ENCODE results near the gene IPMK. TPM values are rescaled to one million over a fixed set of nuclear protein-coding genes. Genes with fewer than 3 reads are reported as not detected.
A peak's percentile ranks its signal among the peaks of the same experiment; 100 is the strongest.

Gene IPMK
- total and polyA plus RNA-seq, 2 donors (not counting 1 experiment from before 2014, with no cell fraction given) = 3.6 to 6.3 TPM

DNA sequence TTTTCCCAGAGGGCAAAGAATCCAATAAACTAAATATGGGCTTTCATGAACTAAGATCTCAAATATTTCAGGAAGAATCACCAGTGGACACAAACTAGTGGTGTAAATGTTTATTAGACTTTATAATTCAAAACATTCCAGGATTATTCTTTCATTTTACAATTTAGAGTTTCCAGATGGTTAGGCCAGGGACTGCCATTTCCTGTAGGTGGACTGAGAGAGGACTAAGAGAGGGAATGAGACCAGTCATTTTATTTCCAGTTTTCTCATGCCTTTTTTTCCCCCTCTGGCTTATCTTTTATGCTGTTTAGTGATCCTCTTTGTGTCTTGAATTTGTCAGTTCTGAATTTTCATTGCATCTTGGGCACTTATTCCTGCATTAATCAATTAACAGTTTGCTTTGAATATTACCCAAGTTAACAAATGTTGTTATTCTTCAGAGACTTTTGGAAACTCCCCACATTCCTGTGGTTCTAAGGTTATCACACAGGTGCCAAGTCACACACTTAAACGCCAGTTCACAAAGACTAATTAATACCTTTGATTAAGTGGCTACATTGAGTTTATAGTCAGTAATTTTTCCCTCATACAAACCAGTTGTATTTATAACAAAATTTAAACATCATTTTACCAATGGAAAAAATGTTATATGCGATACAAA is 13.5 kb upstream of the IPMK start:
- no peaks in the 10 kb centered on the region for H3K9me3 ChIP-seq (ENCODE audit: control insufficient read depth, insufficient read depth, low read depth, low read length)
- peaks cover 2% of the 10 kb centered on the region for H3K4me1 ChIP-seq (ENCODE audit: control insufficient read depth, extremely low read depth, insufficient read depth, low read length)
- no peak overlapping the region for H2AFZ ChIP-seq (ENCODE audit: low read length)
- no peak overlapping the region for H3K4me2 ChIP-seq (ENCODE audit: extremely low read depth, insufficient read depth, low read length)
- no peak overlapping the region for H3K4me3 ChIP-seq (replicated peaks in 1 of 4; ENCODE audit: control extremely low read depth in 1 of 4, insufficient read depth in 1 of 4, low read depth in 3 of 4, low read length in 4 of 4)
- peak in 1 of 2 donors; percentile 64 for DNase-seq (ENCODE audit: low read depth in 2 of 2)
- no peaks in the 10 kb centered on the region for H3K36me3 ChIP-seq (ENCODE audit: control insufficient read depth, insufficient read depth, low read length)
- no peak overlapping the region for H3K9ac ChIP-seq (ENCODE audit: insufficient read depth, low read length)
- no peak for TF ChIP-seq EZH2 (IDR thresholded peaks at IDR 0.05; ENCODE audit: low read length, missing control alignments)
- TF ChIP-seq, protein P1, sequence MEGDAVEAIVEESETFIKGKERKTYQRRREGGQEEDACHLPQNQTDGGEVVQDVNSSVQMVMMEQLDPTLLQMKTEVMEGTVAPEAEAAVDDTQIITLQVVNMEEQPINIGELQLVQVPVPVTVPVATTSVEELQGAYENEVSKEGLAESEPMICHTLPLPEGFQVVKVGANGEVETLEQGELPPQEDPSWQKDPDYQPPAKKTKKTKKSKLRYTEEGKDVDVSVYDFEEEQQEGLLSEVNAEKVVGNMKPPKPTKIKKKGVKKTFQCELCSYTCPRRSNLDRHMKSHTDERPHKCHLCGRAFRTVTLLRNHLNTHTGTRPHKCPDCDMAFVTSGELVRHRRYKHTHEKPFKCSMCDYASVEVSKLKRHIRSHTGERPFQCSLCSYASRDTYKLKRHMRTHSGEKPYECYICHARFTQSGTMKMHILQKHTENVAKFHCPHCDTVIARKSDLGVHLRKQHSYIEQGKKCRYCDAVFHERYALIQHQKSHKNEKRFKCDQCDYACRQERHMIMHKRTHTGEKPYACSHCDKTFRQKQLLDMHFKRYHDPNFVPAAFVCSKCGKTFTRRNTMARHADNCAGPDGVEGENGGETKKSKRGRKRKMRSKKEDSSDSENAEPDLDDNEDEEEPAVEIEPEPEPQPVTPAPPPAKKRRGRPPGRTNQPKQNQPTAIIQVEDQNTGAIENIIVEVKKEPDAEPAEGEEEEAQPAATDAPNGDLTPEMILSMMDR (conservative IDR thresholded peaks at IDR 0.05 in 1 of 2, IDR thresholded peaks at IDR 0.05 in 1 of 2; ENCODE audit: low read depth in 1 of 2, low read length in 2 of 2) = no peak
- H3K27ac ChIP-seq (ENCODE audit: insufficient read depth, low read length) = no peak overlapping the region
- no peaks in the 10 kb centered on the region for H3K79me2 ChIP-seq (ENCODE audit: control insufficient read depth, insufficient read depth, low read length)
- no peaks in the 10 kb centered on the region for H3K27me3 ChIP-seq (ENCODE audit: control insufficient read depth, insufficient read depth, low read length)
- H4K20me1 ChIP-seq (ENCODE audit: control insufficient read depth, extremely low read depth, insufficient read depth, low read length) = no peaks in the 10 kb centered on the region

DNA sequence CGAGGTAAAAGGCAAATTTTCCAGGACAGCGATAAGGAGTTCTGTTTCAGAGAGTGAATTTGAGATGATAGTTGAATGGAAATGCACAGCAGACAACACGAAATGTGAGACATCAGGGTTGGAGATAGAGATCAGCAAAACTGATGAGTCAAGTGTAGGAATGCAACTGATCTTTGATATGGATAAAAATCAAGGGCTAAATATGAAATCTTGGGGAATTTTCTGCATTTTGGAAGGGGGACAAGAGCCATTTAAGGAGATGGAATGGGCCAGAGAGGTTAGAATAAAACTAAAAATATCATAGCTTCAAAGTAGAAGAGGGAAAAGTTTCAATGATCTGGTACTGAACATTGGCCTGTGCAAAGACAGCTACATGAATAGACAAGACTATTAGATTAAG is 12.8 kb upstream of the IPMK start:
- H3K4me2 ChIP-seq (ENCODE audit: extremely low read depth, insufficient read depth, low read length) = no peak overlapping the region
- no peaks in the 10 kb centered on the region for H3K79me2 ChIP-seq (ENCODE audit: control insufficient read depth, insufficient read depth, low read length)
- H3K9ac ChIP-seq (ENCODE audit: insufficient read depth, low read length) = no peak overlapping the region
- no peaks in the 10 kb centered on the region for H3K9me3 ChIP-seq (ENCODE audit: control insufficient read depth, insufficient read depth, low read depth, low read length)
- H4K20me1 ChIP-seq (ENCODE audit: control insufficient read depth, extremely low read depth, insufficient read depth, low read length) = no peaks in the 10 kb centered on the region
- peak in 1 of 2 donors; percentile 47 for DNase-seq (ENCODE audit: low read depth in 2 of 2)
- H3K27ac ChIP-seq (ENCODE audit: insufficient read depth, low read length) = no peak overlapping the region
- no peaks in the 10 kb centered on the region for H3K27me3 ChIP-seq (ENCODE audit: control insufficient read depth, insufficient read depth, low read length)
- H3K4me1 ChIP-seq (ENCODE audit: control insufficient read depth, extremely low read depth, insufficient read depth, low read length) = peaks cover 2% of the 10 kb centered on the region
- no peaks in the 10 kb centered on the region for H3K36me3 ChIP-seq (ENCODE audit: control insufficient read depth, insufficient read depth, low read length)
- H2AFZ ChIP-seq (ENCODE audit: low read length) = no peak overlapping the region
- H3K4me3 ChIP-seq (replicated peaks in 1 of 4; ENCODE audit: control extremely low read depth in 1 of 4, insufficient read depth in 1 of 4, low read depth in 3 of 4, low read length in 4 of 4) = no peak overlapping the region
- TF ChIP-seq EZH2 (IDR thresholded peaks at IDR 0.05; ENCODE audit: low read length, missing control alignments) = no peak

DNA sequence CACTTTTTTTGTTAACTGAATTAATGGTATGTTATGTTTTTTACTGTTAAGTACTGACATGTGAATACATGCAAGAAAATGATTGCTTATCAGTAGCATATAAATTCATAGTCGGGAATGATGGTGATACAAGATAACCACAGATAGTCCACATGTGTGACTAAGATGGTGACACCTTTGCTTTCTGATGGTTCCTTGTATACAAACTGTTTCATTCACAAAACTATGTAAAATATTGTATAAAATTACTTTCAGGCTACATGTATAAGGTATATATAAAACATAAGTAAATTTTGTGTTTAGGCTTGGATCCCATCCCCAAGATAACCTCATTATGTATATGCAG is 11.2 kb upstream of the IPMK start:
- Histone ChIP-seq H2AFZ (ENCODE audit: low read length) (no peak overlapping the region), H3K27me3 (ENCODE audit: control insufficient read depth, insufficient read depth, low read length) (no peaks in the 10 kb centered on the region), H3K9me3 (ENCODE audit: control insufficient read depth, insufficient read depth, low read depth, low read length) (no peaks in the 10 kb centered on the region), H4K20me1 (ENCODE audit: control insufficient read depth, extremely low read depth, insufficient read depth, low read length) (no peaks in the 10 kb centered on the region), H3K27ac (ENCODE audit: insufficient read depth, low read length) (no peak overlapping the region), H3K79me2 (ENCODE audit: control insufficient read depth, insufficient read depth, low read length) (peaks cover 3% of the 10 kb centered on the region), H3K4me1 (ENCODE audit: control insufficient read depth, extremely low read depth, insufficient read depth, low read length) (peaks cover 4% of the 10 kb centered on the region), H3K9ac (ENCODE audit: insufficient read depth, low read length) (no peak overlapping the region), H3K4me2 (ENCODE audit: extremely low read depth, insufficient read depth, low read length) (no peak overlapping the region), H3K36me3 (ENCODE audit: control insufficient read depth, insufficient read depth, low read length) (no peaks in the 10 kb centered on the region), H3K4me3 (replicated peaks in 1 of 4; ENCODE audit: control extremely low read depth in 1 of 4, insufficient read depth in 1 of 4, low read depth in 3 of 4, low read length in 4 of 4) (no peak overlapping the region)
- TF ChIP-seq EZH2 (IDR thresholded peaks at IDR 0.05; ENCODE audit: low read length, missing control alignments) = no peak
- TF ChIP-seq, protein P1 (conservative IDR thresholded peaks at IDR 0.05 in 1 of 2, IDR thresholded peaks at IDR 0.05 in 1 of 2; ENCODE audit: low read depth in 1 of 2, low read length in 2 of 2) = no peak
- DNase-seq (ENCODE audit: low read depth in 2 of 2) = no peak
